GM19238 (cell line): ENCODE measurements around the gene GPD1L.

Experiments
- DNase-seq: peaks from one replicate; pipeline ENCODE4 v3.0.0; 2011; ENCODE audit warnings: low spot score; ENCODE audit not compliant: insufficient read length

GPD1L gene

GRCh38 chr3:32136703-32137102 lies 30.3 kb downstream of the GPD1L start:
- no peak for DNase-seq

GRCh38 chr3:32137870-32138269 lies 31.4 kb downstream of the GPD1L start:
- DNase-seq: no peak

GRCh38 chr3:32138545-32139104 lies 32.2 kb downstream of the GPD1L start:
- no peak for DNase-seq

GRCh38 chr3:32140943-32141342 lies 34.5 kb downstream of the GPD1L start:
- no peak for DNase-seq

- peak; percentile 42 for DNase-seq
Measured at GRCh38 chr3:32143849-32144757, 37.7 kb downstream of the GPD1L start.

- no peak for DNase-seq
Measured at GRCh38 chr3:32146746-32147211, 40.4 kb downstream of the GPD1L start.

- no peak for DNase-seq
Measured at GRCh38 chr3:32147509-32147908, 41.1 kb downstream of the GPD1L start.

GRCh38 chr3:32147933-32148332 lies 41.5 kb downstream of the GPD1L start:
- no peak for DNase-seq

GRCh38 chr3:32148351-32148750 lies 41.9 kb downstream of the GPD1L start:
- DNase-seq: no peak

- no peak for DNase-seq
Measured at GRCh38 chr3:32153414-32154204, 47.2 kb downstream of the GPD1L start.

- no peak for DNase-seq
Measured at GRCh38 chr3:32154205-32154579, 47.8 kb downstream of the GPD1L start.

- DNase-seq: no peak
Measured at GRCh38 chr3:32155117-32155516, 48.7 kb downstream of the GPD1L start.

- DNase-seq: no peak
Measured at GRCh38 chr3:32157600-32158264, 51.3 kb downstream of the GPD1L start.

GRCh38 chr3:32160706-32161214 lies 54.3 kb downstream of the GPD1L start:
- no peak for DNase-seq

GRCh38 chr3:32165442-32165841 lies 59.0 kb downstream of the GPD1L start:
- DNase-seq: no peak

- no peak for DNase-seq
Measured at GRCh38 chr3:32166654-32167053, 60.2 kb downstream of the GPD1L start.

GRCh38 chr3:32172420-32172819 lies 66.0 kb downstream of the GPD1L start:
- no peak for DNase-seq

GRCh38 chr3:32175607-32176197 lies 69.3 kb downstream of the GPD1L start:
- DNase-seq: peak; percentile 23

- DNase-seq: no peak
Measured at GRCh38 chr3:32176989-32177701, 70.7 kb downstream of the GPD1L start.

GRCh38 chr3:32177702-32178198 lies 71.3 kb downstream of the GPD1L start:
- DNase-seq: no peak
